Endothelial cell of umbilical vein (primary cell): ENCODE measurements around the gene PTPN2.

ENCODE experiments used
- EZH2 ChIP-seq: IDR thresholded peaks from 2 replicates; pipeline ENCODE4 v1.6.1; 2012; ENCODE audit warnings: borderline replicate concordance, low read depth, mild to moderate bottlenecking, moderate library complexity, low read length, inconsistent platforms; ENCODE audit not compliant: severe bottlenecking
- TF ChIP-seq, protein P1 (sequence below), 2 donors: IDR thresholded peaks; 1 replicate in 1 of 2; 2 replicates in 1 of 2; pipeline ENCODE4 v1.5.1; 2011; ENCODE audit warnings: low read length in 2 of 2, mild to moderate bottlenecking in 2 of 2, moderate library complexity in 2 of 2, control low read depth in 1 of 2, inconsistent platforms in 1 of 2, low read depth in 1 of 2; ENCODE audit not compliant: insufficient read depth in 1 of 2; ENCODE audit errors: extremely low read depth in 1 of 2

GRCh38 chr18:12928641-12929040, 44.6 kb upstream of the PTPN2 start:
- TF ChIP-seq, protein P1, sequence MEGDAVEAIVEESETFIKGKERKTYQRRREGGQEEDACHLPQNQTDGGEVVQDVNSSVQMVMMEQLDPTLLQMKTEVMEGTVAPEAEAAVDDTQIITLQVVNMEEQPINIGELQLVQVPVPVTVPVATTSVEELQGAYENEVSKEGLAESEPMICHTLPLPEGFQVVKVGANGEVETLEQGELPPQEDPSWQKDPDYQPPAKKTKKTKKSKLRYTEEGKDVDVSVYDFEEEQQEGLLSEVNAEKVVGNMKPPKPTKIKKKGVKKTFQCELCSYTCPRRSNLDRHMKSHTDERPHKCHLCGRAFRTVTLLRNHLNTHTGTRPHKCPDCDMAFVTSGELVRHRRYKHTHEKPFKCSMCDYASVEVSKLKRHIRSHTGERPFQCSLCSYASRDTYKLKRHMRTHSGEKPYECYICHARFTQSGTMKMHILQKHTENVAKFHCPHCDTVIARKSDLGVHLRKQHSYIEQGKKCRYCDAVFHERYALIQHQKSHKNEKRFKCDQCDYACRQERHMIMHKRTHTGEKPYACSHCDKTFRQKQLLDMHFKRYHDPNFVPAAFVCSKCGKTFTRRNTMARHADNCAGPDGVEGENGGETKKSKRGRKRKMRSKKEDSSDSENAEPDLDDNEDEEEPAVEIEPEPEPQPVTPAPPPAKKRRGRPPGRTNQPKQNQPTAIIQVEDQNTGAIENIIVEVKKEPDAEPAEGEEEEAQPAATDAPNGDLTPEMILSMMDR (IDR thresholded peaks at IDR 0.05; ENCODE audit: extremely low read depth in 1 of 2, insufficient read depth in 1 of 2, low read depth in 1 of 2, low read length in 2 of 2), result no peak
- TF ChIP-seq EZH2, result no peak
